OCI-LY1 (cell line): ENCODE results near the gene PDE6D.

Source experiments
- CTCF ChIP-seq: fragments of 200-600 bp; sonication (generic), shearing (Covaris generic); IDR thresholded peaks from 2 replicates; pipeline ENCODE4 v1.5.1; 2017; ENCODE audit warnings: mild to moderate bottlenecking, antibody characterized with exemption, low read length, moderate library complexity, mixed read lengths
- EZH2 ChIP-seq: fragments of 200-600 bp; sonication (generic), shearing (Covaris generic); IDR thresholded peaks from 2 replicates; pipeline ENCODE4 v1.8.0; 2017; ENCODE audit warnings: borderline replicate concordance, mixed run types, mild to moderate bottlenecking, antibody characterized with exemption, low read length, moderate library complexity, mixed read lengths

- TF ChIP-seq CTCF = no peak
- TF ChIP-seq EZH2 = no peak
Observed at GRCh38 chr2:231704017-231704416, 77.1 kb downstream of the PDE6D start.
